Upper lobe of left lung (tissue), 6 donors: ENCODE measurements around the gene FAM110C. TPM values are rescaled to one million over a fixed set of nuclear protein-coding genes. Genes with fewer than 3 reads are reported as not detected.

Experiments
- ATAC-seq, 2 donors: fragments of 200-7000 bp; cut with Tn5 transposase; one replicate each; pipeline ENCODE4 v1.9.1; 2022; ENCODE audit warnings: mild to moderate bottlenecking in 2 of 2, moderate library complexity in 2 of 2; ENCODE audit not compliant: low FRiP score in 2 of 2
- DNase-seq, 2 donors: peaks; one replicate each; pipeline ENCODE4 v3.0.0-alpha.2; 2019 to 2020
- H3K27ac ChIP-seq, 4 donors: fragments of 200-600 bp; sonication (generic); one replicate each; pipeline ENCODE4 v1.5.1; 2016 to 2019
- H3K27me3 ChIP-seq, 4 donors: fragments of 200-600 bp; sonication (generic); one replicate each; pipeline ENCODE4 v1.5.1; 2017 to 2019
- H3K36me3 ChIP-seq, 4 donors: fragments of 200-600 bp; sonication (generic); one replicate each; pipeline ENCODE4 v1.5.1; 2016 to 2019
- H3K4me1 ChIP-seq, 4 donors: fragments of 200-600 bp; sonication (generic); one replicate each; pipeline ENCODE4 v1.5.1; 2018 to 2019
- H3K4me3 ChIP-seq, 4 donors: fragments of 200-600 bp; sonication (generic); one replicate each; pipeline ENCODE4 v1.5.1; 2017 to 2019; ENCODE audit warnings: mild to moderate bottlenecking in 2 of 4, moderate library complexity in 1 of 4
- H3K9me3 ChIP-seq, 4 donors: fragments of 200-600 bp; sonication (generic); one replicate each; pipeline ENCODE4 v1.5.1; 2018 to 2019
- CTCF ChIP-seq, 6 experiments: fragments of 450-650 bp in 4 of 6; fragments of 200-600 bp in 2 of 6; sonication (generic) in 2 of 6; IDR thresholded peaks; one replicate each; pipeline ENCODE4 v1.5.1; 2016 to 2019; ENCODE audit warnings: antibody characterized with exemption in 6 of 6
- EP300 ChIP-seq, 4 donors: sonication (generic); formaldehyde crosslinking; IDR thresholded peaks; one replicate each; pipeline ENCODE4 v1.5.1; 2017; ENCODE audit warnings: antibody characterized with exemption in 4 of 4, control low read depth in 2 of 4
- POLR2A ChIP-seq, 4 donors: fragments of 450-650 bp; IDR thresholded peaks; one replicate each; pipeline ENCODE4 v1.5.1; 2016 to 2017; ENCODE audit warnings: antibody characterized with exemption in 4 of 4, mild to moderate bottlenecking in 2 of 4
- POLR2AphosphoS5 ChIP-seq, 2 donors: sonication (generic); formaldehyde crosslinking; IDR thresholded peaks; one replicate each; pipeline ENCODE4 v1.5.1; 2017; ENCODE audit warnings: antibody characterized with exemption in 2 of 2
- WGBS, 2 donors: methylation state at CpG; one replicate each; pipeline ENCODE4 v1.1.5; 2017 to 2018; 5-methylcytosine and 5-hydroxymethylcytosine counted together
- total RNA-seq, 6 donors: library from RNA; depleted of rRNA in 4 of 6; stranded (reverse); fragments of >200 nt in 4 of 6; gene quantifications; one replicate each; pipeline versions ENCODE4 v1.1.0 to v1.2.1, GENCODE V29; 2016 to 2021
- donor health status: DM: no; HTN: no; CAD: no; lungs with moderate emphysema.
- donor health status: DM: no; HTN: yes; CAD: no; lungs with severe emphysema.

Gene FAM110C
- total RNA-seq, 6 donors from 2014 or later = 2.7 to 6.7 (median 4.5) TPM

DNA sequence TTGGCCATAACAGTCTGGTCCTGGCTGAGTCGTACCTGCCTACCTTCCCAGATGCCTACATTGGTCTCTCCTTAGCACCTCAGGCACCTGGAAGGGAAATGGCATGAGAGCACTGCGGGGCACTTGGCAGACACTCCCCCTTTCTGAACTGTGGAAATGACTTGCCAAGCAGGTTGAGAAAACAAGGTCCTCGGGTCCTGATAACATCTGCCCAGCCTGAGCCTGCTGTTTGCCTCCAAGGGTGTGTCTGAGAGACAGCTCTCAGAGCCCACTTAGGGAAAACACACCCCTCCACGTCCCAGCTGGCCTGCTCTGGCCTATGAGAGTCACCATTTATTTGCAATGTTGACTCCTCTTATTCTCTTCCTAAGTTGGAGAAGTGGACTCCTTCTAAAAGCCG is 10.5 kb downstream of the FAM110C start:
- no peak overlapping the region for H3K27ac ChIP-seq
- DNase-seq (peak in 1 of 2 donors; percentile 87), ATAC-seq (peak; percentile 65 to 90)
- H3K9me3 ChIP-seq = no peaks in the 10 kb centered on the region
- TF ChIP-seq EP300 (IDR thresholded peaks at IDR 0.05) = no peak
- no peak for TF ChIP-seq POLR2A (IDR thresholded peaks at IDR 0.05)
- TF ChIP-seq POLR2AphosphoS5 (IDR thresholded peaks at IDR 0.05) = peak in 1 of 2 donors; percentile 27
- H3K4me1 ChIP-seq = peaks cover 0 to 16% (median 6%) of the 10 kb centered on the region in 4 donors
- H3K36me3 ChIP-seq = no peaks in the 10 kb centered on the region
- no peaks in the 10 kb centered on the region for H3K27me3 ChIP-seq
- WGBS, 2 donors = 46 to 50% methylated on average over 3 to 5 of the region's 5 CpGs
- H3K4me3 ChIP-seq = no peak overlapping the region

GRCh38 chr2:33620-34019 is 12.7 kb downstream of the FAM110C start:
- DNase-seq (peak in 1 of 2 donors; percentile 67), ATAC-seq (no peak)
- Histone ChIP-seq H3K27ac (no peak overlapping the region), H3K4me1 (peaks cover 0 to 16% (median 8%) of the 10 kb centered on the region in 4 donors), H3K27me3 (no peaks in the 10 kb centered on the region), H3K36me3 (no peaks in the 10 kb centered on the region), H3K9me3 (no peaks in the 10 kb centered on the region), H3K4me3 (no peak overlapping the region)
- no peak for TF ChIP-seq POLR2A (IDR thresholded peaks at IDR 0.05)
- no peak for TF ChIP-seq POLR2AphosphoS5 (IDR thresholded peaks at IDR 0.05)
- no peak for TF ChIP-seq CTCF (IDR thresholded peaks at IDR 0.05)
- TF ChIP-seq EP300 (IDR thresholded peaks at IDR 0.05) = no peak
- 41 to 48% methylated on average over 7 of the region's 7 CpGs for WGBS, 2 donors

DNA sequence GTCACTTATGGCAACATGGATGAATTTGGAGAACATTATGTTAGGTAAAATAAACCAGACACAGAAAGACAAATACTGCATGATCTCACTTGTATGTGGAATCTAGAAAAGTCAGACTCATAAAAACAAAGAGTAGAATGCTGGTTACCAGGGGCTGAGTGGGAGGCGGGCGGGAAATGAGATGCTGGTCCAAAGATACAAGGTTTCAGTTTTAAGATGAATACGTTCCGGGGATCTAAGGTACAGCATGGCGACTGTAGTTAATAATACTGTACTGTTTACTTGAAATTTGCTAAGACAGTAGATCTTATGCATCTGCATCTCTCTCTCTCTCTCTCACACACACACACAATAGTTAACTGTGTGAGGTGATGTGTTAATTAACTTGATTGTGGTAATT is 14.2 kb downstream of the FAM110C start:
- Histone ChIP-seq H3K36me3 (no peaks in the 10 kb centered on the region), H3K9me3 (no peaks in the 10 kb centered on the region), H3K4me3 (no peak overlapping the region), H3K4me1 (peaks cover 0 to 16% (median 8%) of the 10 kb centered on the region in 4 donors), H3K27ac (no peak overlapping the region), H3K27me3 (no peaks in the 10 kb centered on the region)
- WGBS, 2 donors = 95% methylated on average over 5 of the region's 5 CpGs
- TF ChIP-seq POLR2AphosphoS5 (IDR thresholded peaks at IDR 0.05) (no peak), CTCF (IDR thresholded peaks at IDR 0.05) (no peak)
- DNase-seq (no peak), ATAC-seq (no peak)

- peak in 1 of 2 donors; percentile 28 for ATAC-seq
- TF ChIP-seq POLR2AphosphoS5 (IDR thresholded peaks at IDR 0.05) (no peak), CTCF (IDR thresholded peaks at IDR 0.05) (no peak), EP300 (IDR thresholded peaks at IDR 0.05) (no peak), POLR2A (IDR thresholded peaks at IDR 0.05) (no peak)
- 45 to 58% methylated on average over 1 of the region's 1 CpG for WGBS, 2 donors
- Histone ChIP-seq H3K27ac (no peak overlapping the region), H3K4me1 (peaks cover 0 to 13% (median 6%) of the 10 kb centered on the region in 4 donors), H3K4me3 (no peak overlapping the region), H3K27me3 (no peaks in the 10 kb centered on the region), H3K9me3 (no peaks in the 10 kb centered on the region), H3K36me3 (no peaks in the 10 kb centered on the region)
- DNase-seq = no peak
Observed at GRCh38 chr2:29253-29652, 17.1 kb downstream of the FAM110C start.

GRCh38 chr2:28406-28975 is 17.8 kb downstream of the FAM110C start:
- Histone ChIP-seq H3K36me3 (no peaks in the 10 kb centered on the region), H3K27ac (no peak overlapping the region), H3K4me1 (peaks cover 0 to 13% (median 3%) of the 10 kb centered on the region in 4 donors), H3K9me3 (no peaks in the 10 kb centered on the region), H3K27me3 (no peaks in the 10 kb centered on the region), H3K4me3 (no peak overlapping the region)
- ATAC-seq (no peak), DNase-seq (no peak)
- TF ChIP-seq CTCF (IDR thresholded peaks at IDR 0.05) = no peak
- TF ChIP-seq POLR2AphosphoS5 (IDR thresholded peaks at IDR 0.05) = no peak
- no peak for TF ChIP-seq EP300 (IDR thresholded peaks at IDR 0.05)
- no peak for TF ChIP-seq POLR2A (IDR thresholded peaks at IDR 0.05)
- WGBS, 2 donors = 59 to 75% methylated on average over 5 of the region's 5 CpGs
